ENCODE data around the gene IARS2. TPM values are rescaled to one million over a fixed set of nuclear protein-coding genes. Genes with fewer than 3 reads are reported as not detected.

IARS2 gene
- total RNA-seq, 1 experiment from 2014 or later, result 106 TPM

- CTCF ChIA-PET, result interaction anchor here (0.6 to 0.8 kb wide), 3 partner anchors 10 to 133 kb away, joined by 3 to 4 read pairs (median 3); no protein-coding TSS in a partner anchor
- DNase-seq (ENCODE audit: low read depth, low spot score) (no peak), ATAC-seq (no peak)
- Histone ChIP-seq H3K36me3 (ENCODE audit: control insufficient read depth, insufficient read depth, low read length) (peaks cover 32% of the 10 kb centered on the region), H3K27me3 (ENCODE audit: control insufficient read depth, insufficient read depth, low read length) (no peaks in the 10 kb centered on the region), H3K4me1 (ENCODE audit: control insufficient read depth, insufficient read depth, low read length) (no peaks in the 10 kb centered on the region), H3K9me3 (ENCODE audit: control insufficient read depth, insufficient read depth, low read depth, low read length) (no peaks in the 10 kb centered on the region), H3K27ac (ENCODE audit: low read length) (no peak overlapping the region), H3K4me3 (ENCODE audit: low read depth in 2 of 2, low read length in 2 of 2) (no peak overlapping the region)
- in situ Hi-C loops (cut with HindIII; ENCODE audit: low pct_unique_long_range_greater_than_20kb, low sequenced_read_pairs), result no loop called here
- no TSS peak for BruUV-seq (replicated peaks)
- POLR2A ChIA-PET, result no interaction called here
- peak; percentile 62; the same call in 1 of the 2 replicates for TF ChIP-seq CTCF (IDR thresholded peaks at IDR 0.05)
- TF ChIP-seq POLR2AphosphoS5 (IDR thresholded peaks at IDR 0.05; ENCODE audit: low read depth, low read length), result no peak
- intact Hi-C loops (cut with micrococcal nuclease; ENCODE audit: unreplicated experiment), result no loop called here
These were observed 30.0 kb downstream of the IARS2 start for GRCh38 chr1:220123889-220124288.

GRCh38 chr1:220124542-220124941, 30.6 kb downstream of the IARS2 start:
- no peaks in the 10 kb centered on the region for H3K27me3 ChIP-seq (ENCODE audit: control insufficient read depth, insufficient read depth, low read length)
- ATAC-seq, result no peak
- intact Hi-C loops (cut with micrococcal nuclease; ENCODE audit: unreplicated experiment) (no loop called here), in situ Hi-C loops (cut with HindIII; ENCODE audit: low pct_unique_long_range_greater_than_20kb, low sequenced_read_pairs) (no loop called here)
- CTCF ChIA-PET, result interaction anchor here (0.7 kb wide), 1 partner anchor 11 kb away, joined by 3 read pairs; no protein-coding TSS in a partner anchor
- peaks cover 27% of the 10 kb centered on the region for H3K36me3 ChIP-seq (ENCODE audit: control insufficient read depth, insufficient read depth, low read length)
- DNase-seq (ENCODE audit: low read depth, low spot score), result no peak
- no TSS peak for BruUV-seq (replicated peaks)
- H3K4me1 ChIP-seq (ENCODE audit: control insufficient read depth, insufficient read depth, low read length), result no peaks in the 10 kb centered on the region
- POLR2A ChIA-PET, result no interaction called here
- H3K9me3 ChIP-seq (ENCODE audit: control insufficient read depth, insufficient read depth, low read depth, low read length), result no peaks in the 10 kb centered on the region
- H3K4me3 ChIP-seq (ENCODE audit: low read depth in 2 of 2, low read length in 2 of 2), result no peak overlapping the region
- no peak overlapping the region for H3K27ac ChIP-seq (ENCODE audit: low read length)
- TF ChIP-seq TCF7L2 (IDR thresholded peaks at IDR 0.05; ENCODE audit: low read depth, low read length) (no peak), CTCF (IDR thresholded peaks at IDR 0.05) (no peak), SIN3A (IDR thresholded peaks at IDR 0.05; ENCODE audit: borderline replicate concordance, insufficient read depth, low read depth, low read length) (no peak), REST (IDR thresholded peaks at IDR 0.05; ENCODE audit: insufficient read depth in 1 of 2, low read depth in 2 of 2, low read length in 1 of 2) (no peak), POLR2AphosphoS5 (IDR thresholded peaks at IDR 0.05; ENCODE audit: low read depth, low read length) (no peak)

All from Panc1 (cell line).